ENCODE measurements around the gene FAM98C. TPM values are rescaled to one million over a fixed set of nuclear protein-coding genes. Genes with fewer than 3 reads are reported as not detected.

Gene FAM98C
- total RNA-seq, 2 donors from 2014 or later: 20.0 to 34.0 TPM

DNA sequence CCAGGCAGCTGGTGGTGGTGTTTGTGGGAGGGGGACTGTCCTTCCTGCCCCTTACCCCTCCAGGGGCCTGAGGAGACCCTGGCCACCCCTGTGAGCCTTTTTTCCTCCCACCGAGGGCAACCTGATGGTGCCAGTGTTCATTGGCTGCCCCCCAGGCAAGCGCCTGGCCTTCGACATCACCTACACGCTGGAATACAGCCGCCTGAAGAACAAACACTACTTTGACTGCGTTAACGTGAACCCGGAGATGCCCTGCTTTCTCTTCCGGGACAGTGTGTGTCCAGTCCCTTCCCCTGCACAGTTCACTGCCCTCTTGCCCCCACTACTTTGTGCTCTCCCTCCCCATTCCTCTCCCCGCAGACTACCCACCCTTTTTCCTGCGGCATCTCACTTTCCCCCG is 35.9 kb upstream of the FAM98C start:
- Histone ChIP-seq H3K27me3 (replicated peaks; ENCODE audit: insufficient read depth) (no peaks in the 10 kb centered on the region), H3K9me3 (no peaks in the 10 kb centered on the region), H3K4me3 (no peak overlapping the region), H3K36me3 (no peaks in the 10 kb centered on the region), H3K27ac (no peak overlapping the region), H3K4me1 (ENCODE audit: control insufficient read depth in 1 of 2, low read depth in 2 of 2) (peaks cover 8 to 11% of the 10 kb centered on the region in 2 donors)
- no peak for ATAC-seq (ENCODE audit: insufficient number of reproducible peaks, low FRiP score, low read depth)
- TF ChIP-seq, protein P1, sequence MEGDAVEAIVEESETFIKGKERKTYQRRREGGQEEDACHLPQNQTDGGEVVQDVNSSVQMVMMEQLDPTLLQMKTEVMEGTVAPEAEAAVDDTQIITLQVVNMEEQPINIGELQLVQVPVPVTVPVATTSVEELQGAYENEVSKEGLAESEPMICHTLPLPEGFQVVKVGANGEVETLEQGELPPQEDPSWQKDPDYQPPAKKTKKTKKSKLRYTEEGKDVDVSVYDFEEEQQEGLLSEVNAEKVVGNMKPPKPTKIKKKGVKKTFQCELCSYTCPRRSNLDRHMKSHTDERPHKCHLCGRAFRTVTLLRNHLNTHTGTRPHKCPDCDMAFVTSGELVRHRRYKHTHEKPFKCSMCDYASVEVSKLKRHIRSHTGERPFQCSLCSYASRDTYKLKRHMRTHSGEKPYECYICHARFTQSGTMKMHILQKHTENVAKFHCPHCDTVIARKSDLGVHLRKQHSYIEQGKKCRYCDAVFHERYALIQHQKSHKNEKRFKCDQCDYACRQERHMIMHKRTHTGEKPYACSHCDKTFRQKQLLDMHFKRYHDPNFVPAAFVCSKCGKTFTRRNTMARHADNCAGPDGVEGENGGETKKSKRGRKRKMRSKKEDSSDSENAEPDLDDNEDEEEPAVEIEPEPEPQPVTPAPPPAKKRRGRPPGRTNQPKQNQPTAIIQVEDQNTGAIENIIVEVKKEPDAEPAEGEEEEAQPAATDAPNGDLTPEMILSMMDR (IDR thresholded peaks at IDR 0.05): no peak
- no peak for DNase-seq (ENCODE audit: low spot score)

DNA sequence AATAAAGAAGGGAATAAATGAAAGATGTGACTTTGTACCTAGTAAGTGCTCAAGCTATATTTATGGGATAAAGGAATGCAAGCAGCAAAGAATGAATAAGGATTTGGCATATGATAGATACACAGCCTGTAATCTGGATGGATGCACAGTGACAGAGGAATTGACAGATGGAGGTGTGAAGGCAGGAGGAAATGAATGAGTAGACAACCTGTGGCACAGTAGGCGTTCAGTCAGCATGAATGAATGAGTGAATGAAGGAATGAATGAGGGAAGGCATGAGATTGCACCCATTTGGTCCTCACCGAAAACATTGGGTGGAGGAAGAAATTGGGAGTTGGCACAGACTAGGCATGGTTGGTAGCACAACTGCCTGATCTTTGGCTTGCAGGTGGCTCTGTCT is 33.3 kb upstream of the FAM98C start:
- no peak for ATAC-seq (ENCODE audit: insufficient number of reproducible peaks, low FRiP score, low read depth)
- Histone ChIP-seq H3K4me3 (no peak overlapping the region), H3K4me1 (ENCODE audit: control insufficient read depth in 1 of 2, low read depth in 2 of 2) (peaks cover 0 to 4% of the 10 kb centered on the region in 2 donors), H3K27ac (no peak overlapping the region), H3K27me3 (replicated peaks; ENCODE audit: insufficient read depth) (no peaks in the 10 kb centered on the region), H3K36me3 (no peaks in the 10 kb centered on the region), H3K9me3 (no peaks in the 10 kb centered on the region)
- DNase-seq (ENCODE audit: low spot score): no peak
- TF ChIP-seq, protein P1 (IDR thresholded peaks at IDR 0.05): no peak

DNA sequence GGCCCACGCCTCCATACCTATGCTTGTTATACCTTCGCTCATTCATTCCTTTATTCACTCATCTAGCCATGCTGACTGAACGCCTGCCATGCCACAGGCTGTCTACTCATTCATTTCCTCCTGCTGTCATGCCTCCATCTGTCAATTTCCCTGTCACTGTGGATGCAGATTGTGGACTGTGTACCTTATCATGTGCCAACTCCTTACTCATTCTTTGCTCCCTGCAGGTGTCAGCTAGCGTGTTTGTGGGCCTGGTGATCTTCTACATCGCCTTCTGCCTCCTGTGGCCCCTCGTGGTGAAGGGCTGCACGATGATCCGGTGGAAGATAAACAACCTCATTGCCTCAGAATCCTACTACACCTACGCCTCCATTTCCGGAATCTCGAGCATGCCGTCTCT is 32.6 kb upstream of the FAM98C start:
- Histone ChIP-seq H3K4me1 (ENCODE audit: control insufficient read depth in 1 of 2, low read depth in 2 of 2) (peaks cover 0 to 8% of the 10 kb centered on the region in 2 donors), H3K27ac (no peak overlapping the region), H3K9me3 (no peaks in the 10 kb centered on the region), H3K27me3 (replicated peaks; ENCODE audit: insufficient read depth) (no peaks in the 10 kb centered on the region), H3K36me3 (no peaks in the 10 kb centered on the region), H3K4me3 (no peak overlapping the region)
- no peak for DNase-seq (ENCODE audit: low spot score)
- TF ChIP-seq, protein P1 (IDR thresholded peaks at IDR 0.05): no peak
- no peak for ATAC-seq (ENCODE audit: insufficient number of reproducible peaks, low FRiP score, low read depth)

DNA sequence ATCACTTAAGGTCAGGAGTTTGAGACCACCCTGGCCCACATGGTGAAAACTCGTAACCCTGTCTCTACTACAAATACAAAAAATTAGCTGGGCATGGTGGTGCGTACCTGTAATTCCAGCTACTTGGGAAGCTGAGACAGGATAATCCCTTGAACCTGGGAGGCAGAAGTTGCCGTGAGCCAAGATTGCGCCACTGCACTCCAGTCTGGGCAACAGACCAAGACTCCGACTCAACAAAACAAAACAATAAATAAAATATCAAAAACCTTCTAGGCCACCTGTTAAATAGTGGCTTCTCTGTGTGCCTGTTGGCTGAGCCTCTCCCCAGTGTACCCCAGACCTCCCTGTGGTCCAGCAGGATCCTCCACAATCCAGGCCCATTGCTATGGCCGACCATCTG is 31.8 kb upstream of the FAM98C start:
- H3K27me3 ChIP-seq (replicated peaks; ENCODE audit: insufficient read depth): no peaks in the 10 kb centered on the region
- DNase-seq (ENCODE audit: low spot score) (no peak), ATAC-seq (ENCODE audit: insufficient number of reproducible peaks, low FRiP score, low read depth) (no peak)
- H3K4me1 ChIP-seq (ENCODE audit: control insufficient read depth in 1 of 2, low read depth in 2 of 2): peaks cover 6 to 15% of the 10 kb centered on the region in 2 donors
- no peak overlapping the region for H3K4me3 ChIP-seq
- TF ChIP-seq, protein P1 (IDR thresholded peaks at IDR 0.05): no peak
- no peaks in the 10 kb centered on the region for H3K36me3 ChIP-seq
- no peaks in the 10 kb centered on the region for H3K9me3 ChIP-seq
- H3K27ac ChIP-seq: no peak overlapping the region

DNA sequence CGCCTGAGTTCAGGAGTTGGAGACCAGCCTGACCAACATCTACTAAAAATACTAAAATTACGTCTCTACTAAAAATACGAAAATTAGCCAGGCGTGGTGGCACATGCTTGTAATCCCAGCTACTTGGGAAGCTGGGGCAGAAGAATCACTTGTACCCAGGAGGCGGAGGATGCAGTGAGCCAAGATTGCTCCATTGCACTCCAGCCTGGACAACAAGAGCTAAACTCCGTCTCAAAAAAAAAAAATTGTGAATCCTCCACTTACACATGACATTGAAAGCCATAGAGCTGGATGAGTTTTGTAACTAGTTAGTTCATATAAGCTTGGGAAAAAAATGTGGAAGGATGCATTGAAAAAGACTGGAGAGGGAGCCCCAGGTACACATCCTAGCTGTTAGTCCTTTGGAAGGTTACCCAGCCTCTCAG is 29.0 kb upstream of the FAM98C start:
- no peak for DNase-seq (ENCODE audit: low spot score)
- TF ChIP-seq, protein P1 (IDR thresholded peaks at IDR 0.05): no peak
- Histone ChIP-seq H3K9me3 (no peaks in the 10 kb centered on the region), H3K36me3 (no peaks in the 10 kb centered on the region), H3K4me3 (peak overlapping the region; percentile 88), H3K4me1 (ENCODE audit: control insufficient read depth in 1 of 2, low read depth in 2 of 2) (peaks cover 9 to 24% of the 10 kb centered on the region in 2 donors), H3K27ac (peak overlapping the region; percentile 9 to 80), H3K27me3 (replicated peaks; ENCODE audit: insufficient read depth) (no peaks in the 10 kb centered on the region)
- peak; percentile 2 for ATAC-seq (ENCODE audit: insufficient number of reproducible peaks, low FRiP score, low read depth)
